Subcutaneous abdominal adipose tissue (tissue), 5 donors: ENCODE data around the gene VAV2.

Experiments used
- H3K27ac ChIP-seq: one replicate; pipeline ENCODE4 v1.7.0; 2013; ENCODE audit warnings: low read depth, mild to moderate bottlenecking, inconsistent platforms, low read length, moderate library complexity
- H3K27me3 ChIP-seq, 5 donors: one replicate each; pipeline ENCODE4 v1.7.0; 2013; ENCODE audit warnings: low read length in 5 of 5, inconsistent platforms in 1 of 5; ENCODE audit not compliant: control insufficient read depth in 5 of 5, insufficient read depth in 4 of 5
- H3K36me3 ChIP-seq, 5 donors: one replicate each; pipeline ENCODE4 v1.7.0; 2013; ENCODE audit warnings: low read length in 5 of 5; ENCODE audit not compliant: control insufficient read depth in 5 of 5, insufficient read depth in 5 of 5
- H3K4me1 ChIP-seq, 5 donors: one replicate each; pipeline ENCODE4 v1.7.0; 2013; ENCODE audit warnings: low read length in 5 of 5, mild to moderate bottlenecking in 3 of 5, moderate library complexity in 1 of 5; ENCODE audit not compliant: control insufficient read depth in 5 of 5, insufficient read depth in 5 of 5
- H3K4me3 ChIP-seq, 5 donors: one replicate each; pipeline ENCODE4 v1.7.0; 2013; ENCODE audit warnings: low read length in 5 of 5, low read depth in 1 of 5
- H3K9ac ChIP-seq, 5 donors: one replicate each; pipeline ENCODE4 v1.7.0; 2013; ENCODE audit warnings: low read length in 5 of 5, mild to moderate bottlenecking in 4 of 5, moderate library complexity in 3 of 5
- H3K9me3 ChIP-seq, 5 donors: one replicate each; pipeline ENCODE4 v1.7.0; 2013; ENCODE audit warnings: low read length in 5 of 5; ENCODE audit not compliant: control insufficient read depth in 5 of 5
- donor health status: healthy.
- donor health status: healthy.
- donor health status: healthy.
- donor health status: healthy.
- donor health status: healthy.

VAV2 gene

DNA sequence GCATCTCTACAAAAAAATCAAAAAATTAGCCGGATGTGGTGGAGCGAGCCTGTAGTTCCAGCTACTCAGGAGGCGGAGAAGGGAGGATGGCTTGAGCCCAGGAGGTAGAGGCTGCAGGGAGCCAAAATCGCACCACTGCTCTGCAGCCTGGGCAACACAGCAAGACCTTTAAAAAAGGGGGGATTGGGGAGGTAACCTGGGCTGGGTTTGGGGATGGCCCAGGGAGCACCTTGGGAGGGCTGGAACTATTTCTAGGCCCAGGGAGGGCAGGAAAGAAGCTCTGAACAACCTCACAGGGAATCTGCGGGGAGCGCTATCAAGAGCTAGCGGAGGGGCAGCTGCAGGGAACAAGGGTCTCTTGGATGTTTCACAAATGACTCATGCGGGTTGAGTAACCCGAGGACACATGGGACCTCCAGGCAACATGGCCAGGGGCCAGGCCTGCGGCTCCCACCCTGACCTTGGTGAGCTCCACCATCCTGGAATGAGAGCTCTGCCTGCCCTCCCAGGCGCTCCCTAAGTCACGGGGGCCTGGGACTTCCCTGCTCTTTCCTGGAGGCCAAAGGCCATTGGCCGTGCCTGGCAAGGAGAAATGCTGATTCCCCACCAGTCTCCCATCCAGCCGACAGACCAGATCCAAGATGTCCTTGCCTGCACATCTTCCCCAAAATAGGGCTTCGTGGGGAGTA is 277.4 kb downstream of the VAV2 start:
- Histone ChIP-seq H3K27ac (peak overlapping the region; percentile 30), H3K36me3 (no peaks in the 10 kb centered on the region), H3K9ac (peak overlapping the region in 1 of 5 donors; percentile 19), H3K27me3 (peaks cover 18 to 46% (median 34%) of the 10 kb centered on the region in 5 donors), H3K4me3 (no peak overlapping the region), H3K4me1 (peaks cover 3 to 33% (median 22%) of the 10 kb centered on the region in 5 donors), H3K9me3 (no peaks in the 10 kb centered on the region)

DNA sequence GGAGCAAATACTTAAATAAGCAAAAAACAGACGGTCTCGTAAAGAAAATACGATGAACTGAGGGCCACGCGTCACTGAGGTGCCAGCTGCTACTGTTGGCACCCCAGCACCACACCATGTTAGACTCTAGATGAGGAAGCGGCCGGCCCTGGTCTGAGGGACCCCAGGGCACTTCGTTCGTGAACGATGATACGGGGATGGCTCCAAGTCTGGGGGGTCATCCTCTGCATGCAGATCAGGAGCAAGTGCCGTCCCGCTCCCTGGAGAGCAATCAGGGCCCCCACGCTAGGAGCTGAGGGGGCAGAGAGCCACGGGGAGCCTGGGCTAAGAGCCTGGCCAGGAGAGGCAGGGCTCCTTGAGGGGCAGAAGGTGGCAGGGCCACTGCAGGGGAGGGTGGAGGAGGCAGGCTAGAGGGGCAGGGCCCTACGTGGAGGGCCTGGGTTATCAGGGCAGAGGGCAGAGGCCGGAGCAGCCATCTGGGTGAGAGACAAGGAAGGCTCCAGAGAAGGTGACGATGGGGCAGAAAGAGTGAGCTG is 278.1 kb downstream of the VAV2 start:
- Histone ChIP-seq H3K9me3 (no peaks in the 10 kb centered on the region), H3K9ac (no peak overlapping the region), H3K4me3 (no peak overlapping the region), H3K27ac (no peak overlapping the region), H3K27me3 (peaks cover 16 to 46% (median 34%) of the 10 kb centered on the region in 5 donors), H3K36me3 (no peaks in the 10 kb centered on the region), H3K4me1 (peaks cover 3 to 33% (median 22%) of the 10 kb centered on the region in 5 donors)

DNA sequence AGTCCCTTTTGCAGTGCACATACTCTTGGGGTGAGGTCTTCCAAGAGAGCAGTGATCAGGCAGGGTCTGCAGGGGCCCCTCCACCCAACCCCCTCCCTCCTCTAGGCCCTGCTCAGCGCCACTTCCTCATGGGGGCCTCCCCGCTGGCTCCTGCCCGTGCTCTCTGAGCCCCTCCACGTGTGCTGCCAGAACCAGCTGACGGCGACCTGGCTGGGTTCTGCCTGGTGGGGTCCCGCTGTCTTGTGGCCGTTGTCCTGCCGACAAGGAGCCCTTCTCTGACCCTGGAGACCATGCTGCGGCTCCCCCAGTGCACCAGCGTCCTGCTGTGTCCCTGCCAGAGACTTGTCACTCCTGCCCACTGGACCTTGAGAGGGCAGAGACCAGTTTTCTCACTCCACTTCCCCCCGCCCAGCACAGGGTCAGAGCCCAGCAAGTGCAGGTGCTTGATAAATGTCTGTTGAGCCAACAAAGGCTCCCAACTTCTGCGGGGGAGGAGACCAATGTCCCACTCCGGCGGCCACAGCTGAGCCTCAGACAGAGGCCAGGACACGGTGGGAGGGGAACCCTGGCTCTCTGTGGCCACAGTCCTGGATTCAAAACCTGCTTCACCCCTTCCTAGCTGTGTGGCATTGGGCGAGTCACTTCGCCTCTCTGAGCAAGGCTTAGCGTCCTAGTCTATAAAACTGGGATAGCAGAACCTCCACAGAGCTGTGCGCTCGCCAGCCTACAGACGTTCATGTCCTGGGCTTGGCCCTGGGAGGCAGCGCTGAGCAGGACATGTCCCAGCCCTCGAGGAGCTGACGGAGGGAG is 278.8 kb downstream of the VAV2 start:
- Histone ChIP-seq H3K9ac (no peak overlapping the region), H3K27ac (no peak overlapping the region), H3K4me1 (peaks cover 3 to 33% (median 22%) of the 10 kb centered on the region in 5 donors), H3K36me3 (no peaks in the 10 kb centered on the region), H3K4me3 (no peak overlapping the region), H3K9me3 (no peaks in the 10 kb centered on the region), H3K27me3 (peaks cover 10 to 46% (median 31%) of the 10 kb centered on the region in 5 donors)

DNA sequence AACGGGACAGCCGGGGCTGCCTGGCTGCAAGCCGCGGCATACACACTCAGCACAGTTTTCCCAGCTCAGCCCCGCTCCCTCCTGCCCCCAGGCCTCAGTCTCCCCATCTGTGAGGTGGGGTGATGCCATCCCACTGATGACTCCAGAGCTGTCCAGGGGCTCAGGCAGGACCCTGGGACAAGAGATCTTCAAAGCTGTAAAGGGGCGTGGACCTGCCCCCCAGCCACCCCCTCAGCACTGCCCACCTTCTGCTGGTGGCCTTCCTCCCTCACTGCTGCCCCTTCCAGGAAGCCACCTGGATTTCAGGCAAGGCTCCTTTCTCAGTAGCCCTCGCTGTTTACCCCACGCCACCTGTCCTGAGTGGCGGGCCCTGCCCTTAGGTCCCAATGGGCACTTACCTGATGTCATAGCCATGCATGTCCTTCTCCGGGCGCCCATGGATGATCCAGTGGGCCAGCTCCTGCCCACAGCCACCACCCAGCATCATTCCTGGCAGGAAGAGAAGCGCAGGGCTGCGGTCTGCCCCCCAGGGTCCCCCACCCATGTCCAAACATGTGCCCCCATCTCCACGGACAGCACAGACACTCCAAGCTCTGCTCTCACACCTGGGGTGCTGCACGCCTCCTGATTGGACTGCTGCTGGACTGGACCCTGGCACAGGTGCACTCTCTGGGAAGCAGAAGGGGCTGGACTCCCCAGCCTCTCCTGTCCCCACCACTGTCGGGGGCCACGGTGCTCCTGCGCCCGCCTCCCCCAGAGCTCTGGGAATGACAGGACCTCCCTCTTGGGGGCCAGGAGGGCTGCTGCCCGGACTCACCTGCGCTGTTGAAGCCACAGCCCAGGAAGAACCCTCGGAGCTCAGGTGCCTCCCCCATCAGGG is 279.7 kb downstream of the VAV2 start:
- H3K27me3 ChIP-seq, result peaks cover 9 to 46% (median 31%) of the 10 kb centered on the region in 5 donors
- H3K9me3 ChIP-seq, result no peaks in the 10 kb centered on the region
- H3K36me3 ChIP-seq, result no peaks in the 10 kb centered on the region
- no peak overlapping the region for H3K9ac ChIP-seq
- H3K4me3 ChIP-seq, result no peak overlapping the region
- no peak overlapping the region for H3K27ac ChIP-seq
- peaks cover 3 to 39% (median 26%) of the 10 kb centered on the region in 5 donors for H3K4me1 ChIP-seq
